Stimulated activated CD8-positive, alpha-beta memory T cell treated with anti-CD3 and anti-CD28 coated beads, Interleukin-4, amount 100 ng/mL, for 24 hours (primary cell): Measurements from ENCODE around the gene PRPF19.

Source experiments
- DNase-seq: peaks from one replicate; pipeline ENCODE4 v3.0.0-alpha.2; 2020; ENCODE audit warnings: low read depth

Gene PRPF19

GRCh38 chr11:60905047-60905446 lies 1.3 kb downstream of the PRPF19 start:
- no peak for DNase-seq

GRCh38 chr11:60902625-60903024 lies 3.8 kb downstream of the PRPF19 start:
- DNase-seq = no peak

- DNase-seq = no peak
Measured at GRCh38 chr11:60900673-60901404, 5.5 kb downstream of the PRPF19 start.

DNA sequence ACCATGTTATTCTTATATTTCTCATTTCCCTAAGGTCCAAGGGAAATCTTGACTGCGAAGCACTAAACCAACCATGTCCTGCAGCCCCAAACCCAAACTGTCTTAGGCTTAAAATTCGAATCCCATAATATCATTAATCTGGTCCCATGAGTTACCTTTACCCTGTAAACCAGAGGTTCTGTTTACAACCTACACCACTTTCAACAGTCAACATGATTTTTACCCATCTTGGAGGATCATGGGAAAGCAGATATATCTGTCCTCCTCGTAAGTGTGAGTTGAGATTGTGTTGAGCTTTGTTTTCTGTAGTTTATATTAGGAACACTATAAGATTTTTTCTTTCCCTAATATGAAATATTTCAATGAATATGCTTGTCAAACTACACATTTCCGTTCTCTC lies 6.4 kb downstream of the PRPF19 start:
- DNase-seq = no peak

DNA sequence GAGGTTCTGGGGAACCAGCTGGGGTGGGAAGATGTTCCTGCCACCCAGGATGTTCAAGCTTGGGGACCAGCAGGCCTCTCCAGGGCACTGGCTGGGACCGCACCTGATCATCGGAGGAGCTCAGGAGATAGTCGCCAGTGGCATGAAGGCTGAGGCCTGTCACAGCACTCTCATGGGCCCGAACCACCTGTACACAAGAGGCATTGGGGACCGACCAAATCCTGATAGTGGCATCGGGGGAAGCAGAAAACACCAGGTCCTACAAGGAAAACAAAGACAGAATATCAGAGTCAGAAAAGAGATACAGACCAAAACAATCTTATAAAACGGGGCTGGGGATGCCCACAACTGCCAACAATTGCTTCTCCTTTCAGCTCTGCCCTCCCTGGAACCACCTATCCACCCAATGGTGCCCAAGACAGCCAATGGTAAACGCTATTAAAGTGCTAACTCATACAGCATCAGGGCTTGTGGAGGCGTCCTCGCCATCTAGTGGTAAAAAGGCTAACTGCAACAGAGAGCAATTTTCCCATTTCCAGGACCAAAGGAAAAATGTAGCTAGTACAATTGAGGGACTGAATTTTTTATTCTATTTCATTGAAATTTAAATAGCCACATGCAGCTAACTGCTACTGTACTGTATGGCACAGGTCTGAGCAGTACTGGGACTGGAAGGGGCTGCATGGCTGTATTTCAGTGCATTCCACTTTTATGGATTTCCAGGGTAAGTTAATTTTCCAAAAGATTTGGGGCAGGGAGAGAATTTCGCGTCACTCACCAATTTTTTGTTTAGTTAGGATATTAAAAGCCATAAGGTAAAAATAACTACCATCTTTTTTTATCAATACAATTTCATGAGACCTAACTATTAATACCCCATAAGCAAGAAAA lies 7.1 kb downstream of the PRPF19 start:
- no peak for DNase-seq

GRCh38 chr11:60897496-60897895 lies 8.9 kb downstream of the PRPF19 start:
- DNase-seq = no peak

DNA sequence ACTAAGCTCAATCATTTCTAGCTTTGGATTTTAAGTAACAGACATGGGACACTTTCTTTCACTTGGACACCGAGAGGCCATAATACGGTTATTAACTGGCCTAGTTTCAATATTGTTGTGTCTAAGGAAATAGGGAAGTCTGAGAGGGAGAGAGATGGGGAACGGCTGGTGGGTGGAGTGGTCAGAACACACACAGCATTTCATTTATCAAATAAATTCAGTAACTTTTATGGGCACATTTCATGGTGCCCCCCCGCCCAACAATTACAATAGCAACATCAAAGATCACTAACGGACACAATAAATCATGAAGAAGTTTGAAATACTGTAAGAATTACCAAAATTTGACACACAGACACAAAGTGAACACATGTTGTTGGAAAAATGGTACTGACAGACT lies 10.7 kb downstream of the PRPF19 start:
- DNase-seq = no peak

DNA sequence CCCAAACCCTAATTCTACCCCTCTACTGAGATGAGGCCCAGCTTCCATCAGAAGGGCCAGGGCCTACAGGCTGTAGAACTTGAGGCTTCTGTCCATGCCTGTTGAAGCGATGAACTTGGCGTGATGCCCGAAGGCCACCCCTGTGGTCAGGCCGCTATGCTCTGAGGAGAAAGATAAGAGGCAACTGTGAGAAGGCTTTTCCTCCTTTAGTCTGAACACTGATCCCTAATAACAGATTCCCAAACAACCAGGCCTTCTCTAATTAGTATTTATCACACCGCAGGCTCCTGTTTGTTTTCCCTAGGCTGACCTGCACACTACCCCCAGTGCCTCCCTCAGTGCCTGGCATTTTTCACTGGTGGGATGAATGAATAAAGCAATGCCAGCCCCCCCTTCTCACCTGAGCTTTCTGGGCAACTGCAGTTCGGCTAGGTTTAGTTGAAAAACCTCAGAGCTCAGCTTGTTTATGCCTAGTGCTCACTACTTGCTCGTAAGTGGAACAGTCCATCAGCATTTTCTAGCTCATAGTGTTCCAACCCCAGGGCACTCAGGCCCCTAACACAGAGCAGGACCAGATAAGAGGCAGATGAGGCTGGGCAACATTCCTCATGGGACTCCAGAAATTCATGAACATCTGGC lies 15.2 kb downstream of the PRPF19 start:
- DNase-seq = no peak

GRCh38 chr11:60890696-60891095 lies 15.7 kb downstream of the PRPF19 start:
- no peak for DNase-seq

- DNase-seq = no peak
Measured at GRCh38 chr11:60889869-60890311, 16.5 kb downstream of the PRPF19 start.

DNA sequence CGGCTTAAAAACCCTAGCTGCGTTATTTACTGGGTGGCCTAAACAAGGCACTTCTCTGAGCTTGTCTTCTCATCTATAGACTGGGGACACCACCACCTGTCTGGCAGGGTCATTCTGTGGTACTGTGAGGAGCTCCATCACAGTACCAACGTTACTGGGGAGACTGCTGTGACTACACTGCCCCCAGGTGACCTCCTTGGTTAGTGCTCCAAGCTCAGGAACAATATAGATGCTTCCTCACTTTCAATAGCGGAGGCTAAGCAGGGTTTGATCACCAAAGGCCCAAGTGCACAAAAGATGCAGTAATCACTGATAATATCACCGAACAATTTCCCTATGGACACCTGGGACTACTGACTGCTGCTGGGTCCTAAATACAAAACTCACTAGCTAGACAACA lies 18.8 kb downstream of the PRPF19 start:
- no peak for DNase-seq

- no peak for DNase-seq
Measured at GRCh38 chr11:60880643-60881282, 25.6 kb downstream of the PRPF19 start.

DNA sequence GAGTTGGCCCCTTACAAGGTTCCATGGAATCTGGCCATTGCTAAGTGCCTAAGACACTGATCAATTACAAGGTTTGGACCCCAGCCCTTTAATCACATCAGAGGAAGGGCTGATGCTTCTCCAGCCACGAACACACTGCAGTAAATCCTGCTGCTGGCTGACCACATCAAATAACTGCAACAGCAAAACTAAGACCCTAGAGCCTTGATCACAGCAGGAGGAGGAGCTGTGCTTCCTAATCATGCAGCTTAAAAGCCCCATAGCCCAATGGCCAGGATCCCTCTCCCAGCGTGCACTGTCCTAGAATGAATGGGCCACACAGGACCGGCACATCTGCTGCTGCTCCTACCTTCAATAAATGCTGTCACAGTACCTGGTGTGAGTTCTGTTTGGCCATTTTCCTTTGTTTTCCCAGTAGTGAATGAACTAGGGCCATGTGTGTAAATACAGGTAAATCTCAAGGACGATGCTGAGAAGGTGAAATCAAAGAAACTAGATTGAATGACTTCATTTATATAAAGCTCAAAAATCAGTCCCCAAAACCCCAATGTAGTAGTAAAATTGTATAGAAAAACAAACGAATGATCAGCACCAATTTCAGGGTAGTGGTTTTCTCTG lies 26.3 kb downstream of the PRPF19 start:
- no peak for DNase-seq

GRCh38 chr11:60879104-60879503 lies 27.3 kb downstream of the PRPF19 start:
- no peak for DNase-seq

- DNase-seq = no peak
Measured at GRCh38 chr11:60878245-60879101, 27.9 kb downstream of the PRPF19 start.

DNA sequence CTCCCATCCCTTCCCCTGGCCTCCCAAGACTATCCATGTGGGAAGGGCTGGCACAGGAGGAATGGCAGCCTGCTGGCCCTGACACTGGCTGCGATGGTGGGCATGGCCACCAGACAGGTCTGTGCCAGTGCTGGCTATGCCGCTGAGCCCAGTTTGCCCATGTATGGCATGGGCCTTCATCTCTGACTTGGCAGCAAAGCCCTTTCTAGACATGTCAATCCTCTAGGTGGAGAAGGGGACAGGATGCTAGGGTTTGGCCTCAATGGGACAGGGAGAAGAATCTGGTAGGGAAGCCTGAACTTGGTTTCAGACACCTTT lies 30.3 kb downstream of the PRPF19 start:
- no peak for DNase-seq

GRCh38 chr11:60875366-60876167 lies 30.8 kb downstream of the PRPF19 start:
- no peak for DNase-seq

GRCh38 chr11:60874421-60875365 lies 31.7 kb downstream of the PRPF19 start:
- no peak for DNase-seq

GRCh38 chr11:60873533-60873932 lies 32.9 kb downstream of the PRPF19 start:
- DNase-seq = no peak
